Stimulated activated CD4-positive, alpha-beta T cell treated with anti-CD3 and anti-CD28 coated beads, Interleukin-4, amount 100 ng/mL, for 24 hours (primary cell): ENCODE data around the gene SUPT3H.
"Not testable (repeated sequence)": the region's sequence is repeated elsewhere in the genome, so short reads cannot be mapped to it uniquely, and the experiment has no call there.

ENCODE experiments used
- DNase-seq: peaks from one replicate; pipeline ENCODE4 v3.0.0-alpha.2; 2020

SUPT3H gene

GRCh38 chr6:44867571-44868334 lies 510.0 kb downstream of the SUPT3H start:
- DNase-seq: no peak

- DNase-seq: not testable (repeated sequence)
These were observed 512.5 kb downstream of the SUPT3H start for GRCh38 chr6:44865184-44865583.

GRCh38 chr6:44859901-44860410 lies 517.8 kb downstream of the SUPT3H start:
- DNase-seq: no peak

GRCh38 chr6:44858998-44859397 lies 518.7 kb downstream of the SUPT3H start:
- DNase-seq: no peak

GRCh38 chr6:44856479-44856878 lies 521.3 kb downstream of the SUPT3H start:
- DNase-seq: no peak

GRCh38 chr6:44855562-44856411 lies 521.9 kb downstream of the SUPT3H start:
- no peak for DNase-seq

- no peak for DNase-seq
These were observed 522.9 kb downstream of the SUPT3H start for GRCh38 chr6:44854712-44855443.

- no peak for DNase-seq
These were observed 526.6 kb downstream of the SUPT3H start for GRCh38 chr6:44851176-44851575.

GRCh38 chr6:44850312-44850711 lies 527.4 kb downstream of the SUPT3H start:
- DNase-seq: no peak

GRCh38 chr6:44849806-44850205 lies 527.9 kb downstream of the SUPT3H start:
- no peak for DNase-seq

GRCh38 chr6:44843734-44844133 lies 534.0 kb downstream of the SUPT3H start:
- DNase-seq: no peak

GRCh38 chr6:44842616-44843015 lies 535.1 kb downstream of the SUPT3H start:
- no peak for DNase-seq

GRCh38 chr6:44841829-44842228 lies 535.9 kb downstream of the SUPT3H start:
- DNase-seq: no peak

- DNase-seq: no peak
These were observed 540.0 kb downstream of the SUPT3H start for GRCh38 chr6:44837741-44838140.

- no peak for DNase-seq
These were observed 540.5 kb downstream of the SUPT3H start for GRCh38 chr6:44837255-44837654.

GRCh38 chr6:44833248-44833647 lies 544.5 kb downstream of the SUPT3H start:
- no peak for DNase-seq

- DNase-seq: no peak
These were observed 546.6 kb downstream of the SUPT3H start for GRCh38 chr6:44831002-44831610.

- DNase-seq: no peak
These were observed 547.9 kb downstream of the SUPT3H start for GRCh38 chr6:44829836-44830235.

- DNase-seq: no peak
These were observed 549.0 kb downstream of the SUPT3H start for GRCh38 chr6:44828780-44829179.

- DNase-seq: no peak
These were observed 551.6 kb downstream of the SUPT3H start for GRCh38 chr6:44826025-44826676.

- no peak for DNase-seq
These were observed 552.5 kb downstream of the SUPT3H start for GRCh38 chr6:44825273-44825672.

- no peak for DNase-seq
These were observed 553.2 kb downstream of the SUPT3H start for GRCh38 chr6:44824567-44824966.
